ENCODE data around the gene FGFRL1. TPM values are rescaled to one million over a fixed set of nuclear protein-coding genes. Genes with fewer than 3 reads are reported as not detected.
A peak's percentile ranks its signal among the peaks of the same experiment; 100 is the strongest.

FGFRL1 gene
- total and polyA plus RNA-seq, 2 of the 13 experiments (the other 11 are each of a cell fraction or from before 2014, with no cell fraction given) = 19.1 to 30.6 TPM

DNA sequence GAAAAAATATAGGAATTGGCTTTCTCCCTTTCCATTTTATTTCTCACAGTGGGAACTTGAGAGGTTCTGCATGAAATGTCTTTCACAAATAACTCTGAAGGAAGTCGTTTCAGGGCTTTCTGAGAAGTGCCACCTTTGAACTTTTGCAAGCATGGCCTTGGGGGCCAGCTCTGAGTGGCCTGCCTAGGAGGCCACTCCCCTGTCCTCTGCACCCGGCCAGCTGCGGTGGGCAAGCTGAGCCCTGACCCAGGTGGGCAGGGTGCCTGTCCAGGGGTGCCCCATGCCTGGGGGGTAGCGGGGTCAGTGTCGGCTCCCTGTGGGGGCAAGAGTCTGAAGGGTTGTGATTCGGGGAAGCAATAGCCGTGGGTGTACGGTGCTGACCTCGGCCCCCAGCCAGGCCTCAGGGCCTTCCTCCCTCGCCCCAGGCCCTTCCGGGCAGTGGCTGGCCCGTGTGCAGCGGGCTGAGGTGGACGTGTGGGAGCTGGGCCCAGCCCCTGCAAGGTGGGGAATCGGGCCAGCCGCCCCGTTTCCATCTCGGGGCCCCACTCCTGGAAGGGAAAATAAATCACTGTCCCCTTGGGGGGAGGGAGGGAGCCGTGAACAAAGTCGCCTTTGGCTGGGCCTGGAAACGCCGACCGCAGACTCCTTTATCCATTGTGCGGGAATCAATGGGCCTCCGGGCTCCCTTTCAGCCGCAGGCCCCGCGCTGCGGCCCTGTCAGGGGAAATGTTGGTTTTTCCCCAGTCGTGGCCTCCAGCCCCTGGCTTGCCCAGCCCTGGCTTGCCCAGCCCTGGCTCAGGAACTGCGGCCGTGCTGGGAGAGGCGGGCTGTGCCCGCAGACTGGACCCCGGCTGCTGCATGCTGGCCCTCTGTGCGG lies 3.1 kb downstream of the FGFRL1 start (continued):
- TF ChIP-seq, protein P1, sequence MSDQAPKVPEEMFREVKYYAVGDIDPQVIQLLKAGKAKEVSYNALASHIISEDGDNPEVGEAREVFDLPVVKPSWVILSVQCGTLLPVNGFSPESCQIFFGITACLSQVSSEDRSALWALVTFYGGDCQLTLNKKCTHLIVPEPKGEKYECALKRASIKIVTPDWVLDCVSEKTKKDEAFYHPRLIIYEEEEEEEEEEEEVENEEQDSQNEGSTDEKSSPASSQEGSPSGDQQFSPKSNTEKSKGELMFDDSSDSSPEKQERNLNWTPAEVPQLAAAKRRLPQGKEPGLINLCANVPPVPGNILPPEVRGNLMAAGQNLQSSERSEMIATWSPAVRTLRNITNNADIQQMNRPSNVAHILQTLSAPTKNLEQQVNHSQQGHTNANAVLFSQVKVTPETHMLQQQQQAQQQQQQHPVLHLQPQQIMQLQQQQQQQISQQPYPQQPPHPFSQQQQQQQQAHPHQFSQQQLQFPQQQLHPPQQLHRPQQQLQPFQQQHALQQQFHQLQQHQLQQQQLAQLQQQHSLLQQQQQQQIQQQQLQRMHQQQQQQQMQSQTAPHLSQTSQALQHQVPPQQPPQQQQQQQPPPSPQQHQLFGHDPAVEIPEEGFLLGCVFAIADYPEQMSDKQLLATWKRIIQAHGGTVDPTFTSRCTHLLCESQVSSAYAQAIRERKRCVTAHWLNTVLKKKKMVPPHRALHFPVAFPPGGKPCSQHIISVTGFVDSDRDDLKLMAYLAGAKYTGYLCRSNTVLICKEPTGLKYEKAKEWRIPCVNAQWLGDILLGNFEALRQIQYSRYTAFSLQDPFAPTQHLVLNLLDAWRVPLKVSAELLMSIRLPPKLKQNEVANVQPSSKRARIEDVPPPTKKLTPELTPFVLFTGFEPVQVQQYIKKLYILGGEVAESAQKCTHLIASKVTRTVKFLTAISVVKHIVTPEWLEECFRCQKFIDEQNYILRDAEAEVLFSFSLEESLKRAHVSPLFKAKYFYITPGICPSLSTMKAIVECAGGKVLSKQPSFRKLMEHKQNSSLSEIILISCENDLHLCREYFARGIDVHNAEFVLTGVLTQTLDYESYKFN (CRISPR knock-in tag; conservative IDR thresholded peaks at IDR 0.05) = peak; percentile 70
- TF ChIP-seq, protein P2, sequence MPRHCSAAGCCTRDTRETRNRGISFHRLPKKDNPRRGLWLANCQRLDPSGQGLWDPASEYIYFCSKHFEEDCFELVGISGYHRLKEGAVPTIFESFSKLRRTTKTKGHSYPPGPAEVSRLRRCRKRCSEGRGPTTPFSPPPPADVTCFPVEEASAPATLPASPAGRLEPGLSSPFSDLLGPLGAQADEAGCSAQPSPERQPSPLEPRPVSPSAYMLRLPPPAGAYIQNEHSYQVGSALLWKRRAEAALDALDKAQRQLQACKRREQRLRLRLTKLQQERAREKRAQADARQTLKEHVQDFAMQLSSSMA (CRISPR knock-in tag; IDR thresholded peaks at IDR 0.05) = 0 out of 2 replicates have a peak, but pooled peaks have one; percentile 48
- peak; percentile 55; the same call in 1 of the 2 replicates for TF ChIP-seq HNF4G (IDR thresholded peaks at IDR 0.05; ENCODE audit: borderline replicate concordance, low read depth, low read length)
- TF ChIP-seq HNF4G (CRISPR knock-in tag; IDR thresholded peaks at IDR 0.05; ENCODE audit: borderline replicate concordance, low read depth) = 0 out of 2 replicates have a peak, but pooled peaks have one; percentile 24
- no peak for TF ChIP-seq CBX2 (IDR thresholded peaks at IDR 0.05; ENCODE audit: low read depth, low read length)
- no peak for TF ChIP-seq CBX2 (CRISPR knock-in tag; IDR thresholded peaks at IDR 0.05; ENCODE audit: low read depth)
- TF ChIP-seq NCOA1 (CRISPR knock-in tag; IDR thresholded peaks at IDR 0.05) = peak; percentile 44; the same call in 1 of the 2 replicates
- TF ChIP-seq HDAC1 (CRISPR knock-in tag; IDR thresholded peaks at IDR 0.05) = no peak
- 0 out of 2 replicates have a peak, but pooled peaks have one; percentile 24 for TF ChIP-seq CHD4 (IDR thresholded peaks at IDR 0.05; ENCODE audit: borderline replicate concordance, low read length)
- TF ChIP-seq, protein P3, sequence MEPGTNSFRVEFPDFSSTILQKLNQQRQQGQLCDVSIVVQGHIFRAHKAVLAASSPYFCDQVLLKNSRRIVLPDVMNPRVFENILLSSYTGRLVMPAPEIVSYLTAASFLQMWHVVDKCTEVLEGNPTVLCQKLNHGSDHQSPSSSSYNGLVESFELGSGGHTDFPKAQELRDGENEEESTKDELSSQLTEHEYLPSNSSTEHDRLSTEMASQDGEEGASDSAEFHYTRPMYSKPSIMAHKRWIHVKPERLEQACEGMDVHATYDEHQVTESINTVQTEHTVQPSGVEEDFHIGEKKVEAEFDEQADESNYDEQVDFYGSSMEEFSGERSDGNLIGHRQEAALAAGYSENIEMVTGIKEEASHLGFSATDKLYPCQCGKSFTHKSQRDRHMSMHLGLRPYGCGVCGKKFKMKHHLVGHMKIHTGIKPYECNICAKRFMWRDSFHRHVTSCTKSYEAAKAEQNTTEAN (CRISPR knock-in tag; conservative IDR thresholded peaks at IDR 0.05) = peak; percentile 58; the same call in 1 of the 2 replicates
- peak; percentile 65; the same call in 1 of the 2 replicates for TF ChIP-seq GFI1 (CRISPR knock-in tag; IDR thresholded peaks at IDR 0.05; ENCODE audit: borderline replicate concordance)
- no peak for TF ChIP-seq SNAPC2 (CRISPR knock-in tag; IDR thresholded peaks at IDR 0.05)
- TF ChIP-seq, protein P4, sequence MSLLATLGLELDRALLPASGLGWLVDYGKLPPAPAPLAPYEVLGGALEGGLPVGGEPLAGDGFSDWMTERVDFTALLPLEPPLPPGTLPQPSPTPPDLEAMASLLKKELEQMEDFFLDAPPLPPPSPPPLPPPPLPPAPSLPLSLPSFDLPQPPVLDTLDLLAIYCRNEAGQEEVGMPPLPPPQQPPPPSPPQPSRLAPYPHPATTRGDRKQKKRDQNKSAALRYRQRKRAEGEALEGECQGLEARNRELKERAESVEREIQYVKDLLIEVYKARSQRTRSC (CRISPR knock-in tag; IDR thresholded peaks at IDR 0.05; ENCODE audit: low read depth) = no peak
- TF ChIP-seq TCF7 (IDR thresholded peaks at IDR 0.05; ENCODE audit: low read depth) = peak; percentile 4; the same call in 1 of the 2 replicates
- TF ChIP-seq, protein P5, sequence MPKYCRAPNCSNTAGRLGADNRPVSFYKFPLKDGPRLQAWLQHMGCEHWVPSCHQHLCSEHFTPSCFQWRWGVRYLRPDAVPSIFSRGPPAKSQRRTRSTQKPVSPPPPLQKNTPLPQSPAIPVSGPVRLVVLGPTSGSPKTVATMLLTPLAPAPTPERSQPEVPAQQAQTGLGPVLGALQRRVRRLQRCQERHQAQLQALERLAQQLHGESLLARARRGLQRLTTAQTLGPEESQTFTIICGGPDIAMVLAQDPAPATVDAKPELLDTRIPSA (CRISPR knock-in tag; IDR thresholded peaks at IDR 0.05; ENCODE audit: borderline replicate concordance) = no peak
- no peak for TF ChIP-seq LCORL (IDR thresholded peaks at IDR 0.05)
- TF ChIP-seq LCORL (CRISPR knock-in tag; IDR thresholded peaks at IDR 0.05) = peak; percentile 57
- TF ChIP-seq ETV5 (CRISPR knock-in tag; IDR thresholded peaks at IDR 0.05; ENCODE audit: borderline replicate concordance) = 0 out of 2 replicates have a peak, but pooled peaks have one; percentile 11
- TF ChIP-seq ZNF841 (CRISPR knock-in tag; IDR thresholded peaks at IDR 0.05; ENCODE audit: borderline replicate concordance) = no peak
- peak; percentile 22; the same call in 1 of the 2 replicates for TF ChIP-seq HIVEP1 (CRISPR knock-in tag; IDR thresholded peaks at IDR 0.05)
- 0 out of 2 replicates have a peak, but pooled peaks have one; percentile 25 for TF ChIP-seq SRY (CRISPR knock-in tag; IDR thresholded peaks at IDR 0.05)
- TF ChIP-seq GPN1 (CRISPR knock-in tag; IDR thresholded peaks at IDR 0.05; ENCODE audit: borderline replicate concordance) = no peak

Measured in HepG2 (cell line).